Lower lobe of right lung (tissue), 2 donors: ENCODE measurements around the gene DLGAP1. TPM values are rescaled to one million over a fixed set of nuclear protein-coding genes. Genes with fewer than 3 reads are reported as not detected.

Experiments used
- ATAC-seq, 2 donors: fragments of 200-7000 bp; cut with Tn5 transposase; one replicate each; pipeline ENCODE4 v1.9.1; 2020 to 2022; ENCODE audit warnings: mild to moderate bottlenecking in 2 of 2, moderate library complexity in 2 of 2
- DNase-seq: peaks from one replicate; pipeline ENCODE4 v3.0.0-alpha.2; 2020
- H3K27ac ChIP-seq: fragments of 200-600 bp; one replicate; pipeline ENCODE4 v1.8.0; 2022
- H3K27me3 ChIP-seq: fragments of 200-600 bp; one replicate; pipeline ENCODE4 v1.8.0; 2022; ENCODE audit warnings: low read depth
- H3K36me3 ChIP-seq: fragments of 200-600 bp; one replicate; pipeline ENCODE4 v1.8.0; 2022; ENCODE audit warnings: mild to moderate bottlenecking
- H3K4me1 ChIP-seq: fragments of 200-600 bp; one replicate; pipeline ENCODE4 v1.8.0; 2022
- H3K4me3 ChIP-seq: fragments of 200-600 bp; one replicate; pipeline ENCODE4 v1.8.0; 2022; ENCODE audit warnings: mild to moderate bottlenecking
- H3K9me3 ChIP-seq: fragments of 200-600 bp; one replicate; pipeline ENCODE4 v1.8.0; 2022
- intact Hi-C: fragments of 100-400 bp; cut with DNase I; formaldehyde crosslinking; loops from one replicate; pipeline ENCODE4 v1.11.0; 2022
- total RNA-seq: library from RNA; stranded (reverse); fragmentation: NEBNext Ultra II Directional; extraction: Animal tissue kit (Norgen Biotek cat#: 25700); gene quantifications from one replicate; pipeline ENCODE4 v1.2.1, GENCODE V29; 2021
- TF ChIP-seq, protein P1 (sequence below): fragments of 200-600 bp; IDR thresholded peaks from one replicate; pipeline ENCODE4 v1.8.0; 2022; ENCODE audit warnings: antibody characterized with exemption, mild to moderate bottlenecking
- donor health status: DM: no; HTN: yes; CAD: no; lungs with severe emphysema.

Gene DLGAP1
- total RNA-seq, 1 donor from 2014 or later, result 3.8 TPM

DNA sequence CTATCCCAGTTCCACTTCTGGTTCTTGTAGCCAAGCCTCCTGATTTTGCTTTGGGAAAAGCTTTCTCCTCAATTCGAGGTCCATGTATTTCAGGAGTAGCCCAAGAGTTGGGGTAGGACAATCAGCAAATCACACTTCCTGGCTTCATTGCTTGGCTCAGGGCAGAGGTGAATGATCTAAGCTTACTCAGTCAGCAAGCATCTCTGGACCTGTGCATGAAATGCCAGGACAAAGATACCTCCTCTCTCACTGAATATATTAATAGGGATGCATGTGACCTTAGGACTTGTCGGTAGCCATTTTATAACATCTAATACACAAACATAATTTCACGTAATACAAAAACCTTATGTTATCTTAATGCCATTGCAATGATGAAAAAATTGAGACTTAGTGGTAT lies 632.0 kb downstream of the DLGAP1 start:
- H3K4me3 ChIP-seq, result no peak overlapping the region
- no peaks in the 10 kb centered on the region for H3K4me1 ChIP-seq
- no peaks in the 10 kb centered on the region for H3K9me3 ChIP-seq
- ATAC-seq, result no peak
- no peaks in the 10 kb centered on the region for H3K36me3 ChIP-seq
- no peak overlapping the region for H3K27ac ChIP-seq
- H3K27me3 ChIP-seq, result no peaks in the 10 kb centered on the region
- TF ChIP-seq, protein P1, sequence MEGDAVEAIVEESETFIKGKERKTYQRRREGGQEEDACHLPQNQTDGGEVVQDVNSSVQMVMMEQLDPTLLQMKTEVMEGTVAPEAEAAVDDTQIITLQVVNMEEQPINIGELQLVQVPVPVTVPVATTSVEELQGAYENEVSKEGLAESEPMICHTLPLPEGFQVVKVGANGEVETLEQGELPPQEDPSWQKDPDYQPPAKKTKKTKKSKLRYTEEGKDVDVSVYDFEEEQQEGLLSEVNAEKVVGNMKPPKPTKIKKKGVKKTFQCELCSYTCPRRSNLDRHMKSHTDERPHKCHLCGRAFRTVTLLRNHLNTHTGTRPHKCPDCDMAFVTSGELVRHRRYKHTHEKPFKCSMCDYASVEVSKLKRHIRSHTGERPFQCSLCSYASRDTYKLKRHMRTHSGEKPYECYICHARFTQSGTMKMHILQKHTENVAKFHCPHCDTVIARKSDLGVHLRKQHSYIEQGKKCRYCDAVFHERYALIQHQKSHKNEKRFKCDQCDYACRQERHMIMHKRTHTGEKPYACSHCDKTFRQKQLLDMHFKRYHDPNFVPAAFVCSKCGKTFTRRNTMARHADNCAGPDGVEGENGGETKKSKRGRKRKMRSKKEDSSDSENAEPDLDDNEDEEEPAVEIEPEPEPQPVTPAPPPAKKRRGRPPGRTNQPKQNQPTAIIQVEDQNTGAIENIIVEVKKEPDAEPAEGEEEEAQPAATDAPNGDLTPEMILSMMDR, result no peak
- intact Hi-C loops, result loop anchor here (10.0 kb wide), 1 partner anchor 52 kb away; no protein-coding TSS in a partner anchor
- no peak for DNase-seq

DNA sequence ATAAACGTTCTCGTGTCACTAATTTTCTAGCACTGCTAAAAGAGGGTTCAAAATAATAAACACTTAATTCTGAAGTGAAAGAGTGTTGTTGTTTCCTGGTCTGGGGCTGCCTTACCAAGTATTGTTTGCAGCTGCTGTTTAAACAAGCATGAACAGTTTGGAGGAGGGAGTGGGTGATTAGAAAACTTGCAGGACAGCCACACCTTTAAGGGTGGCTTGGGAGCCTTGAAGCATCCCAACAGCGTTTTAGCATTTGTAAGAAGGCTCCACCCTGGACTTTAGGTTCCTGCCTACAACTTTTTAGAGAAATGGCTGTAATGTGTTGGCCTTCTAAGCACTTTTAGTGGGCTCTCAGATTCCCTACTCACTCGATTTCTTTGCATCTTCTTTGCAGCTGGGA lies 633.6 kb downstream of the DLGAP1 start:
- intact Hi-C loops, result loop anchor here (10.0 kb wide), 1 partner anchor 53 kb away; no protein-coding TSS in a partner anchor
- Histone ChIP-seq H3K4me1 (no peaks in the 10 kb centered on the region), H3K27ac (no peak overlapping the region), H3K27me3 (no peaks in the 10 kb centered on the region), H3K36me3 (no peaks in the 10 kb centered on the region), H3K9me3 (no peaks in the 10 kb centered on the region), H3K4me3 (no peak overlapping the region)
- ATAC-seq (peak in 1 of 2 donors; percentile 64), DNase-seq (no peak)
- TF ChIP-seq, protein P1, result no peak

DNA sequence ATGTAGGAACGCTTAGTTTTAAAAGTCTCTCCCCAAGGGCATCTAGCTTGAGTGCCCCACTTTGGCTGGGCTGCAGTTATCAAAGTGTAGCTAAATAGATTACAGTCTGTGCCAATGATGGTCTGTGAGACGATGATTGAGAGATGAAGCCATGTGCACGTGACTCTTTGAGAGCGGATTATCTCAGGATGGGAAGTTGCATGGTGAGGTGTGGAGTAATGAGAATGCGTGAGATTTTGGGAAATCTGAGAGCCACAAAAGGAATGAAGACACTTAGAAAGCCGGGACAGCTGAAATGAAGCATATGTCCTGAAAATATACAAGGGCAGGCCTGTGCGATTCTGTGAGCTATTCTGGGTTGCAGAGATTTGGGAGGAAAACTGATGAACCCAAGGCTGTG lies 635.1 kb downstream of the DLGAP1 start:
- Histone ChIP-seq H3K36me3 (no peaks in the 10 kb centered on the region), H3K27ac (no peak overlapping the region), H3K9me3 (no peaks in the 10 kb centered on the region), H3K4me1 (no peaks in the 10 kb centered on the region), H3K27me3 (no peaks in the 10 kb centered on the region), H3K4me3 (no peak overlapping the region)
- intact Hi-C loops, result loop anchor here (10.0 kb wide), 1 partner anchor 55 kb away; no protein-coding TSS in a partner anchor
- TF ChIP-seq, protein P1, result no peak
- ATAC-seq (no peak), DNase-seq (no peak)

DNA sequence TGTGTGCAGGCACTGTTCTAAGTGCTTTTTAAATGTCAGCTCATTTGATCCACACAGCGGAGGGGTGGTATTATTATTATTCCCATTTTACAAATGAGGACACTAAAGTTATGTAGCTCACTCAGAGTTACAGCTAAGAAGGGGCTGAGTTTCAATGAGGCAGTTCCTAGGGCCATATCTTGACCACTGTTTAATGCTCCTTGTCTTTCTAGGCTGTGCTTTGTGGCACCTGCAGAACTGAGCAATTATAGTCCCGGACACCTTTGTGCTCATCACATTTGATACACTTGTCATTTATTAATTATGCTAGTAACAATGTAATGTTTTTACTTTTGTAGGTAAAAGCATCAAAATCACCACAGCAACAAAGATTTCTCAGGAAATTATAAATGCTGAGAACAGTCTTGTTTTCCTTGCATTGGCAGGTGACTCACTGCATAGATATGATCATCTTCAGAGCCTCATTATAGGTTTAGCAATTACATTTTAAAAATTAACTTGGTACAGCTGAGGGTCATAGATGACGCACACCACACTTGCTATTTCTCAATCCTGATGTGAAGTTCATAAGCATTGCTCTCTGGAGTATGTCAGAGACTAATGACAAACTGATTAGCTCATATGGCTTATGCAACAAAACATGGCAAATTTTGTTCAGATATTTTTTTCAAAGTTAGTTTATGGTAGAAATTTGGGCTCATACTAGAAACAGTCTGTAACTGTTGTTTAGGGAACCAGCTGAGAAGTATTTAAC lies 638.3 kb downstream of the DLGAP1 start:
- H3K4me1 ChIP-seq, result no peaks in the 10 kb centered on the region
- no peak for DNase-seq
- H3K9me3 ChIP-seq, result no peaks in the 10 kb centered on the region
- H3K27me3 ChIP-seq, result no peaks in the 10 kb centered on the region
- no peaks in the 10 kb centered on the region for H3K36me3 ChIP-seq
- H3K4me3 ChIP-seq, result no peak overlapping the region
- intact Hi-C loops, result no loop called here
- H3K27ac ChIP-seq, result no peak overlapping the region
- peak; percentile 79 to 85 for ATAC-seq
- TF ChIP-seq, protein P1, result no peak

DNA sequence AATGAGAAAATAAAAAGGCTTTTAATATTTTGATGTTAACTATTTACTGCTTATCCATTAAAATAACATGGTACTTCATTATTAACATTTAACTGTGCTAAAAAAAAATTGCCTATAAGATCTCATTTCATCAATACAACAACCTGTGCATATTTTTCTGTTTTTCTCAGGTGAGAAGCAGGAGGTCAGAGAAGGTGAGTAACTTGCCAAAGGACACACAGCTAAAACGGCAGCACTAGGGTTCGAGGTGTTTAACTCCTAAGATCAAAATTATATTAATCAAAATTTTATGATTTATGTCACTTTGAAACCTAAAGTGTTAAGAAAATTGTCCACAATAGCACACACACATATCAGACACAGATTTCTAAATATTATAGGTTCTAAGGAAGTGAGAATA lies 639.1 kb downstream of the DLGAP1 start:
- Histone ChIP-seq H3K27ac (no peak overlapping the region), H3K36me3 (no peaks in the 10 kb centered on the region), H3K4me3 (no peak overlapping the region), H3K4me1 (no peaks in the 10 kb centered on the region), H3K9me3 (no peaks in the 10 kb centered on the region), H3K27me3 (no peaks in the 10 kb centered on the region)
- intact Hi-C loops, result no loop called here
- DNase-seq (no peak), ATAC-seq (no peak)
- TF ChIP-seq, protein P1, result no peak
